HL-60 (cell line): ENCODE measurements around the gene TM9SF3.

Experiments
- DNase-seq, 2 experiments: peaks; one replicate each; pipeline ENCODE4 v3.0.0-alpha.2; 2010 to 2020; ENCODE audit warnings: low read depth in 1 of 2, low spot score in 1 of 2
- H3K27ac ChIP-seq: fragments of 250-450 bp; sonication (Bioruptor Pico); replicated peaks from 2 replicates; pipeline ENCODE4 v1.5.1; 2020; ENCODE audit warnings: mild to moderate bottlenecking, moderate library complexity
- H3K27me3 ChIP-seq: fragments of 250-450 bp; sonication (Bioruptor Pico); 2 replicates; pipeline ENCODE4 v1.5.1; 2021; ENCODE audit warnings: mild to moderate bottlenecking, moderate library complexity; ENCODE audit not compliant: insufficient read depth, poor library complexity, severe bottlenecking
- H3K4me3 ChIP-seq: replicated peaks from 2 replicates; pipeline ENCODE4 v1.5.1; 2011; ENCODE audit warnings: mild to moderate bottlenecking, control low read depth, low read length; ENCODE audit not compliant: insufficient read depth
- CTCF ChIP-seq: IDR thresholded peaks from one replicate; pipeline ENCODE4 v1.5.1; 2011; ENCODE audit warnings: low read length, control low read depth, inconsistent platforms; ENCODE audit not compliant: insufficient read depth
- GABPA ChIP-seq: IDR thresholded peaks from 2 replicates; pipeline ENCODE4 v1.6.1; 2012; ENCODE audit warnings: low read depth
- POLR2AphosphoS5 ChIP-seq: IDR thresholded peaks from 2 replicates; pipeline ENCODE4 v1.6.1; 2012; ENCODE audit warnings: low read depth
- REST ChIP-seq: IDR thresholded peaks from 2 replicates; pipeline ENCODE4 v1.6.1; 2012; ENCODE audit warnings: low read depth; ENCODE audit not compliant: insufficient replicate concordance
- SPI1 ChIP-seq: IDR thresholded peaks from 2 replicates; pipeline ENCODE4 v1.6.1; 2012; ENCODE audit warnings: low read depth, mild to moderate bottlenecking, borderline replicate concordance

The TM9SF3 gene

GRCh38 chr10:96488161-96488935 is 98.5 kb downstream of the TM9SF3 start:
- H3K27ac ChIP-seq: no peak overlapping the region
- peaks cover 2% of the 10 kb centered on the region for H3K27me3 ChIP-seq
- H3K4me3 ChIP-seq: no peak overlapping the region
- TF ChIP-seq CTCF (no peak), GABPA (no peak), POLR2AphosphoS5 (no peak), REST (no peak), SPI1 (no peak)
- no peak for DNase-seq

- DNase-seq: no peak
- no peak for TF ChIP-seq SPI1
- TF ChIP-seq GABPA: no peak
- no peaks in the 10 kb centered on the region for H3K27me3 ChIP-seq
- no peak overlapping the region for H3K27ac ChIP-seq
- H3K4me3 ChIP-seq: no peak overlapping the region
Measured at GRCh38 chr10:96482815-96483588, 103.8 kb downstream of the TM9SF3 start.

GRCh38 chr10:96478355-96478754 is 108.5 kb downstream of the TM9SF3 start:
- Histone ChIP-seq H3K27ac (no peak overlapping the region), H3K27me3 (no peaks in the 10 kb centered on the region), H3K4me3 (no peak overlapping the region)
- no peak for DNase-seq
- TF ChIP-seq POLR2AphosphoS5 (no peak), CTCF (no peak), GABPA (no peak), SPI1 (no peak), REST (no peak)

GRCh38 chr10:96473866-96474265 is 112.9 kb downstream of the TM9SF3 start:
- no peak for TF ChIP-seq REST
- TF ChIP-seq POLR2AphosphoS5: no peak
- TF ChIP-seq CTCF: no peak
- no peak for TF ChIP-seq SPI1
- Histone ChIP-seq H3K4me3 (no peak overlapping the region), H3K27ac (no peak overlapping the region), H3K27me3 (peaks cover 4% of the 10 kb centered on the region)
- no peak for DNase-seq
